UCSD-AML1 (cell line): ENCODE data around the gene RIMKLB.
"Not testable (repeated sequence)": the region's sequence is repeated elsewhere in the genome, so short reads cannot be mapped to it uniquely, and the experiment has no call there.

ENCODE experiments used
- DNase-seq: peaks from one replicate; lab custom pipeline; 2025; ENCODE audit not compliant: unreplicated experiment; lab: John Stamatoyannopoulos, UW

RIMKLB gene

DNA sequence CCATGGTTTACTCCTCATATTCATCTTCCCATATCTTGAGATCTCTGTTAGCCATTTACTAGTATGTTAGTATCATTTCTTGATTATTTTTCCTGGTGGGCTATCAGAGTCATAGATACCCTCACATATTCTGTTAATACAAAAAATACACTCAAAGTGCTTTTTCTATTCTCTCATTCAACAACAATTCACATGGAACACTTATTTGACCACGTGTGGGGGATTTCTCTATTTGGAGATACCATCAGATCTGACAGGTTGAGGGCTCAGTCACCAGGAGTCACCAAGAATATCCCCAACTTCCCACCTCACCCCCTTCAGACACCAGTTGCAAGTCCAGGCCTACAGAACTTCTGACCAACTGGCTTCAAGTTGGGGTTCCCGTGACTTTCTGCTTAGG lies 72.7 kb downstream of the RIMKLB start:
- DNase-seq, result no peak

DNA sequence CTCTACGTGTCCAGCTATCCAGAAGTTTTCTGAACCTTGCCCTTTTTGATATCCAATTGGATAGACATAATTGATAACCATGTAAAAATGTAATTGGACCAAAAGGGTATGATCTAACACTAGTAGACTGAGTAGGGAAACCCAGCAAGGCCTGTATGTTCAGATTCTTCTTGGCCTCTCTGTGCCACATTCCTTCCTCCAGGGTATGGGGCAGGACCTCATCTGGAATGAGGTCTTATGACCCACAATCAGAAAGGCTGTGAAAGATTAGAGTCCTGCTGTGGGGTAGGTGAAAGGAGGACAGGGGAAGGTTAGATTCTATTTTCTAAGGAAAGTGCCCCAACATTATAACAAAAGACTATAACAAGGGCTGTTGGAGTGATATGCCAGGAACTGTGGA lies 73.3 kb downstream of the RIMKLB start:
- DNase-seq, result no peak

GRCh38 chr12:8773461-8773860 lies 75.7 kb downstream of the RIMKLB start:
- DNase-seq, result no peak

DNA sequence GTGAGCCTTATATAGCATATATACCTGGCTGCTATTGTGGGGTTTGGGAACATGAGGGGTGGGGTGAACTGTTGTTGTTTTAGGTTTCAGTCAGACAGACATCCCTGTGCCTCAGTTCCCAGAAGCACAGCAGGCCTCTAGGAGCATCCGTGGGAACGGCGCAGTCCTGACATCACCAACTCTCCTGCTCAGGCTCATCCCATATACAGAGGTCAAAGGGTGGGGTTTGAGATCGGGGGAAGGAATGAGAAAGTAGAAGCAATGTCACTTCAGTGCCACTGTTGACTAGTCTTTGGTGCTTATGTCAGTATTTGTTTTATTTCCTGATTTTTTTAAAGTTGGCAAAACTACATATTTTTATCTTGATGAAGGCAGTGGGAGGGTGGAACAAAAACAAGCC lies 81.5 kb downstream of the RIMKLB start:
- no peak for DNase-seq

- DNase-seq, result no peak
Measured at GRCh38 chr12:8779862-8780261, 82.1 kb downstream of the RIMKLB start.

- no peak for DNase-seq
Measured at GRCh38 chr12:8780389-8780788, 82.6 kb downstream of the RIMKLB start.

- no peak for DNase-seq
Measured at GRCh38 chr12:8781381-8782127, 83.8 kb downstream of the RIMKLB start.

- no peak for DNase-seq
Measured at GRCh38 chr12:8784290-8784888, 86.6 kb downstream of the RIMKLB start.

- DNase-seq, result no peak
Measured at GRCh38 chr12:8785499-8785898, 87.7 kb downstream of the RIMKLB start.

DNA sequence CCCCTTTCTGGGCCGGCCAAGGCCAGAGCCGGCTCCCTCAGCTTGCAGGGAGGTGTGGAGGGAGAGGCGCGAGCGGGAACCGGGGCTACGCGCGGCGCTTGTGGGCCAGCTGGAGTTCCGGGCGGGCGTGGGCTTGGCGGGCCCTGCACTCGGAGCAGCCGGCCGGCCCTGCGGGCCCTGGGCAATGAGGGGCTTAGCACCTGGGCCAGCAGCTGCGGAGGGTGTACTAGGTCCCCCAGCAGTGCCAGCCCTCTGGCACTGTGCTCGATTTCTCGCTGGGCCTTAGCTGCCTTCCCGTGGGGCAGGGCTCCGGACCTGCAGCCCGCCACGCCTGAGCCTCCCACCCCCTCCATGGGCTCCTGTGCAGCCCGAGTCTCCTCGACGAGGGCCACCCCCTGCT lies 89.4 kb downstream of the RIMKLB start:
- DNase-seq, result not testable (repeated sequence)

- DNase-seq, result not testable (repeated sequence)
Measured at GRCh38 chr12:8788706-8789105, 90.9 kb downstream of the RIMKLB start.

DNA sequence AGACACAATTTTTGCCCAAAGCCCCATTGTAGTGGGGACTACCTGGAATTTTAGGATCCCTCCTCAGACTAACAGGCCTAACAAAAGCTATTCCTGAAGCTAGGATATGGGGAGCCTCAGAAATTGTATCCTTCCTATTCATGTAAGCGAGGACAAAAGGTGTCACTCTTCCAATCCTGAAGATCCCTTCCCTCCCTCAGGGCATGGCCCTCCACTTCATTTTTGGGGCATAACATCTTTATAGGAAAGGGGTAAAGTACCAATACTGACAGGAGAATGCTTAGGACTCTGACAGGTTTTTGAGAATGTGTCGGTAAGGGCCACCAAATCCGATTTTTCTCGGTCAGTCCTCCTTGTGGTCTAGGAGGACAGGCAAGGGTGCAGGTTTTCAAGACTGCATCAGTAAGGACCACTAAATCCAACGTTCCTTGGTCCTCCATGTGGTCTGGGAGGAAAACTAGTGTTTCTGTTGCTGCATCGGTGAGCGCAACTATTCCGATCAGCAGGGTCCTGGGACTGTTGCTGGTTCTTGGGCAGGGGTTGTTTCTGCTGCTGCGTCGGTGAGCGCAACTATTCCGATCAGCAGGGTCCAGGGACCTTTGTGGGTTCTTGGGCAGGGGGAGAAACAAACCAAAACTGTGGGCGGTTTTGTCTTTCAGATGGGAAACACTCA lies 91.7 kb downstream of the RIMKLB start:
- DNase-seq, result not testable (repeated sequence)

GRCh38 chr12:8793226-8793625 lies 95.4 kb downstream of the RIMKLB start:
- not testable (repeated sequence) for DNase-seq

DNA sequence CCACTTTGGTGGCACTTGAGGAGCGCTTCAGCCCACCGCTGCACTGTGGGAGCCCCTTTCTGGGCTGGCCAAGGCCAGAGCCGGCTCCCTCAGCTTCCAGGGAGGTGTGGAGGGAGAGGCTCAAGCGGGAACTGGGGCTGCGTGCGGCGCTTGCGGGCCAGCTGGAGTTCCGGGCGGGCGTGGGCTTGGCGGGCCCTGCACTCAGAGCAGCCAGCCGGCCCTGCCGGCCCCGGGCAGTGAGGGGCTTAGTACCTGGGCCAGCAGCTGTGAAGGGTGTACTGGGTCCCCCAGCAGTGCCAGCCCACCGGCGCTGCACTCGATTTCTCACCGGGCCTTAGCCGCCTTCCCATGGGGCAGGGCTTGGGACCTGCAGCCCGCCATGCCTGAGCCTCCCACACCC lies 96.8 kb downstream of the RIMKLB start:
- not testable (repeated sequence) for DNase-seq

- no peak for DNase-seq
Measured at GRCh38 chr12:8796831-8797626, 99.2 kb downstream of the RIMKLB start.

GRCh38 chr12:8801213-8801612 lies 103.4 kb downstream of the RIMKLB start:
- not testable (repeated sequence) for DNase-seq

DNA sequence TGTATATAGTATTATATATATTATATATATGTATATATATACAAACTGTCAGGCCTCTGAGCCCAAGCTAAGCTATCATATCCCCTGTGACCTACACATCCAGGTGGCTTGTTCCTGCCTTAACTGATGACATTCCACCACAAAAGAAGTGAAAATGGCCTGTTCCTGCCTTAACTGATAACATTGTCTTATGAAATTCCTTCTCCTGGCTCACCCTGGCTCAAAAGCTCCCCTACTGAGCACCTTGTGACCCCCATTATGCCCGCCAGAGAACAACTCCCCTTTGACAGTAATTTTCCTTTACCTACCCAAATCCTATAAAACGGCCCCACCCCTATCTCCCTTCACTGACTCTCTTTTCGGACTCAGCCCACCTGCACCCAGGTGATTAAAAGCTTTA lies 107.0 kb downstream of the RIMKLB start:
- not testable (repeated sequence) for DNase-seq

GRCh38 chr12:8805487-8805886 lies 107.7 kb downstream of the RIMKLB start:
- DNase-seq, result not testable (repeated sequence)

DNA sequence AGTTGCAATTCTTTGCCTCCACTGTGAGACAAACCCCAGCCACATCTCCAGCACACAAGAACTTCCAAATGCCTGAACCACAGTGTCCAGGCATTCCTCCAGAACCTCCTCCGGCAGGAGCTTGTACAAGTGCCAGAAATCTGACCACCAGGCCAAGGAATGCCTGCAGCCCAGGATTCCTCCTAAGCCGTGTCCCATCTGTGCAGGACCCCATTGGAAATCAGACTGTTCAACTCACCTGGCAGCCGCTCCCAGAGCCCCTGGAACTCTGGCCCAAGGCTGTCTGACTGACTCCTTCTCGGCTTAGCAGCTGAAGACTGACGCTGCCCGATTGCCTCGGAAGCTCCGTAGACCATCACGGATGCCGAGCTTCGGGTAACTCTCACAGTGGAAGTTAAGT lies 109.3 kb downstream of the RIMKLB start:
- DNase-seq, result not testable (repeated sequence)

DNA sequence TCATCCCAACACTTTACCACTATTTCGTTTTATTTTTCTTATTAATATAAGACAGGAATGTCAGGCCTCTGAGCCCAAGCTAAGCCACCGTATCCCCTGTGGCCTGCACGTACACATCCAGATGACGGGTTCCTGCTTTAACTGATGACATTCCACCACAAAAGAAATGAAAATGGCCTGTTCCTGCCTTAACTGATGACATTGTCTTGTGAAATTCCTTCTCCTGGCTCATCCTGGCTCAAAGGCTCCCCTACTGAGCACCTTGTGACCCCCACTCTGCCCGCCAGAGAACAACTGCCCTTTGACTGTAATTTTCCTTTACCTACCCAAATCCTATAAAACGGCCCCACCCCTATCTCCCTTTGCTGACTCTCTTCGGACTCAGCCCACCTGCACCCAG lies 112.3 kb downstream of the RIMKLB start:
- DNase-seq, result not testable (repeated sequence)
